DND-41 (cell line): ENCODE data around the gene NR1D1.

Experiments used
- ATAC-seq: fragments of 200-7000 bp; cut with Tn5 transposase; 3 replicates; pipeline ENCODE4 v1.9.1; 2021; ENCODE audit warnings: low read depth; ENCODE audit not compliant: insufficient read depth
- DNase-seq: peaks from one replicate; pipeline ENCODE4 v3.0.0-alpha.2; 2020
- H2AFZ ChIP-seq: 2 replicates; pipeline ENCODE4 v1.6.0; 2012; ENCODE audit warnings: low read depth, low read length
- H3K27ac ChIP-seq: 2 replicates; pipeline ENCODE4 v1.5.1; 2012; ENCODE audit warnings: low read length, inconsistent platforms
- H3K27me3 ChIP-seq: fragments of 200-600 bp; sonication (generic); 2 replicates; pipeline ENCODE4 v1.6.0; 2012; ENCODE audit warnings: low read length, mild to moderate bottlenecking, inconsistent platforms; ENCODE audit not compliant: insufficient read depth, poor library complexity
- H3K36me3 ChIP-seq: 2 replicates; pipeline ENCODE4 v1.5.1; 2012; ENCODE audit warnings: low read length, inconsistent platforms; ENCODE audit not compliant: insufficient read depth
- H3K4me1 ChIP-seq: 2 replicates; pipeline ENCODE4 v1.5.1; 2012; ENCODE audit warnings: mild to moderate bottlenecking, low read length; ENCODE audit not compliant: insufficient read depth
- H3K4me2 ChIP-seq: 2 replicates; pipeline ENCODE4 v1.6.0; 2012; ENCODE audit warnings: mild to moderate bottlenecking, moderate library complexity, low read length, inconsistent platforms; ENCODE audit not compliant: insufficient read depth
- H3K4me3 ChIP-seq, 2 experiments: fragments of 200-600 bp in 1 of 2; shearing (Covaris generic) in 1 of 2; 2 replicates each; pipeline ENCODE4 v1.5.1; 2012 to 2016; ENCODE audit warnings: inconsistent platforms in 2 of 2, low read length in 2 of 2, mild to moderate bottlenecking in 2 of 2, low read depth in 1 of 2, moderate library complexity in 1 of 2
- H3K79me2 ChIP-seq: 2 replicates; pipeline ENCODE4 v1.6.0; 2012; ENCODE audit warnings: low read length, inconsistent platforms; ENCODE audit not compliant: insufficient read depth
- H3K9ac ChIP-seq: 2 replicates; pipeline ENCODE4 v1.6.0; 2012; ENCODE audit warnings: low read depth, mild to moderate bottlenecking, inconsistent platforms, low read length, moderate library complexity
- H3K9me3 ChIP-seq: 2 replicates; pipeline ENCODE4 v1.5.1; 2012; ENCODE audit warnings: low read length, moderate library complexity, mild to moderate bottlenecking, inconsistent platforms; ENCODE audit not compliant: insufficient read depth, severe bottlenecking
- H4K20me1 ChIP-seq: 2 replicates; pipeline ENCODE4 v1.6.0; 2012; ENCODE audit warnings: low read length; ENCODE audit not compliant: insufficient read depth
- EZH2 ChIP-seq: IDR thresholded peaks from 3 replicates; pipeline ENCODE4 v1.6.1; 2012; ENCODE audit warnings: borderline replicate concordance, low read depth, mild to moderate bottlenecking, moderate library complexity, low read length, inconsistent platforms; ENCODE audit not compliant: severe bottlenecking
- TF ChIP-seq, protein P1 (sequence below): IDR thresholded peaks from 2 replicates; pipeline ENCODE4 v1.5.1; 2012; ENCODE audit warnings: borderline replicate concordance, low read length, moderate library complexity, mild to moderate bottlenecking; ENCODE audit not compliant: poor library complexity, severe bottlenecking; ENCODE audit errors: extremely low read depth

NR1D1 gene

DNA sequence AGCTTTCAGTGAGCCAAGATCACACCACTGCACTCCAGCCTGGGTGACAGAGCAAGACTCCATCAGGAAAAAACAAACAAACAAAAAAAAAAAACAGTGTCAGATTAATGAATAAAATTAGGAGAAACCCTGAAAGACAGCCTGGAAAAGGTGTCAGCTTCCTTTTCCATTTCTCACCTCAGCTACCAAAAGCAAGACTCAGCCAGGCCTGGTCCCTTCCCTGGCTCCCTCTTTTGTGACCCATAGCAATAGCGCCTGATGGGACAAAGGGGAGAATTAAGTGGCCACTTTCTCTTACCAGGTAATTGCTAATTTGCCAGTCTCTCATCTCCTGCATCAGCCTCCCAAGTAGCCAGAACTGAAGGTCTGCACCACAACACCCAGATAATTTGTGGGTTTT is 41.5 kb downstream of the NR1D1 start:
- no peaks in the 10 kb centered on the region for H4K20me1 ChIP-seq
- H3K9ac ChIP-seq = no peak overlapping the region
- no peak for TF ChIP-seq EZH2
- TF ChIP-seq, protein P1, sequence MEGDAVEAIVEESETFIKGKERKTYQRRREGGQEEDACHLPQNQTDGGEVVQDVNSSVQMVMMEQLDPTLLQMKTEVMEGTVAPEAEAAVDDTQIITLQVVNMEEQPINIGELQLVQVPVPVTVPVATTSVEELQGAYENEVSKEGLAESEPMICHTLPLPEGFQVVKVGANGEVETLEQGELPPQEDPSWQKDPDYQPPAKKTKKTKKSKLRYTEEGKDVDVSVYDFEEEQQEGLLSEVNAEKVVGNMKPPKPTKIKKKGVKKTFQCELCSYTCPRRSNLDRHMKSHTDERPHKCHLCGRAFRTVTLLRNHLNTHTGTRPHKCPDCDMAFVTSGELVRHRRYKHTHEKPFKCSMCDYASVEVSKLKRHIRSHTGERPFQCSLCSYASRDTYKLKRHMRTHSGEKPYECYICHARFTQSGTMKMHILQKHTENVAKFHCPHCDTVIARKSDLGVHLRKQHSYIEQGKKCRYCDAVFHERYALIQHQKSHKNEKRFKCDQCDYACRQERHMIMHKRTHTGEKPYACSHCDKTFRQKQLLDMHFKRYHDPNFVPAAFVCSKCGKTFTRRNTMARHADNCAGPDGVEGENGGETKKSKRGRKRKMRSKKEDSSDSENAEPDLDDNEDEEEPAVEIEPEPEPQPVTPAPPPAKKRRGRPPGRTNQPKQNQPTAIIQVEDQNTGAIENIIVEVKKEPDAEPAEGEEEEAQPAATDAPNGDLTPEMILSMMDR = no peak
- no peaks in the 10 kb centered on the region for H3K27me3 ChIP-seq
- H3K4me3 ChIP-seq = no peak overlapping the region
- H3K9me3 ChIP-seq = no peaks in the 10 kb centered on the region
- H2AFZ ChIP-seq = no peak overlapping the region
- H3K4me1 ChIP-seq = peaks cover 22% of the 10 kb centered on the region
- no peak overlapping the region for H3K27ac ChIP-seq
- H3K79me2 ChIP-seq = peaks cover 14% of the 10 kb centered on the region
- no peak for DNase-seq
- no peak for ATAC-seq
- no peak overlapping the region for H3K4me2 ChIP-seq
- H3K36me3 ChIP-seq = no peaks in the 10 kb centered on the region; the same call in 1 of the 2 replicates

DNA sequence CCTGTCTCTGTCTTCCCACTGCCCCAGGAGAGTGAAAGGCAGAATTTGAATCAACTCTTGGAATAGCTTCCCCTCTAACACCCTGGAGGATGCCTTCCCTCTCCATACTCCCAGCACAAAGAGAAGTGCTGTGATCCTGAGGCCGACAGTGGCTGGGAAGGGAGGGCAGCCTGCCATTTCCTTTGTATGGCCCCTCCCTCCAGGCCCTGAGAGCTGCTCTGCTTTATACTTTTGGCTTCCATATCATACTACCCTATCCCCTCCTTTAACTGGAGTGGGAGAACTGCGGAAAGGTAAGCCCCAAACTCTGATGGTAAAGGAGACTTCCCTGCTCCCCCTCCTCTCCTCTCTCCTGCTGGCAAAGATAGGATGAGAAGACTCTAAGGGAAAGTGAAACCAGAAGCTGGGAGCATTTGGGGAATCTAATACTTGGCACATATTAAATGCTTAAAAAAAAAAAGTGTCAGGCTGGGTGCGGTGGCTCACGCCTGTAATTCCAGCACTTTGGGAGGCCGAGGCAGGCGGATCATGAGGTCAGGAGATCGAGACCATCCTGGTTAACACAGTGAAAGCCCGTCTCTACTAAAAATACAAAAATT is 42.1 kb downstream of the NR1D1 start:
- Histone ChIP-seq H3K9me3 (no peaks in the 10 kb centered on the region), H3K27ac (no peak overlapping the region), H3K9ac (no peak overlapping the region), H3K79me2 (peaks cover 14% of the 10 kb centered on the region), H3K4me1 (peaks cover 21% of the 10 kb centered on the region), H3K36me3 (peaks cover 1% of the 10 kb centered on the region; the same call in 1 of the 2 replicates), H3K4me2 (no peak overlapping the region), H3K4me3 (no peak overlapping the region), H3K27me3 (no peaks in the 10 kb centered on the region), H2AFZ (no peak overlapping the region), H4K20me1 (no peaks in the 10 kb centered on the region)
- ATAC-seq (no peak), DNase-seq (no peak)
- TF ChIP-seq EZH2 = no peak
- TF ChIP-seq, protein P1 = no peak

DNA sequence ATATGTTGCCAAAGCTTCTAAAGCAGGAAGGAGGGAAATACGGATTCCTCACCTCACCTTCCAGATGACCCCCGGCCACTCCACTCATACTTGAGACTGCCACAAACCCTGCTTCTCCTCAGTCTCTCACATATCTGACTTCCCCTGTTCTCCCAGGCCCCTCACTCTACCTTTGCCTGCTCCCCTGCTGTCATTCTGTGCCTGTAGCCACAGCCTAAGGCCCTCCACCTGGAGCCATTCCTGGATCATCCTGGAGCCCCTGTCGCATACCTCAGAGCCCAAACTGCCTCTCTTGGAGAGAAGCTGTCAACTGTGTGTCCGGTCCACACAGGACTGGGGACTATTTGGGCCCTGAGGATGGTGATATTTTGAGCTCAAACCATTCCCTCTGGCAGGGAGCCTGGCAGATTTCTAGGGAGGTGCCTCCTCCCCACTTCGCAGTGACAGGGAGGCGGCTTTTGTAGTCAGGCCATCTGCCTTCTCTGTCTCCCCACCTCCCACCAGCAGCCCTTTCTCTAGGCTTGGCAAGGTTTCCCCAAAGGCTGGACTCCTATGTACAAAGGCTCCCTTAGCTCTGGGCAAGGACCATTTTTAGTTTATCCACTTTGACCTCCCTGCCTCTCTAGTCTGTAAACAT is 43.9 kb downstream of the NR1D1 start:
- H2AFZ ChIP-seq = no peak overlapping the region
- H3K4me3 ChIP-seq = no peak overlapping the region

More for the DNA sequence above, 43.9 kb downstream of the NR1D1 start:
- no peak for DNase-seq
- TF ChIP-seq EZH2 = no peak
- TF ChIP-seq, protein P1 = no peak
- no peaks in the 10 kb centered on the region for H3K9me3 ChIP-seq
- no peaks in the 10 kb centered on the region for H4K20me1 ChIP-seq
- no peak overlapping the region for H3K27ac ChIP-seq
- no peak for ATAC-seq
- no peak overlapping the region for H3K4me2 ChIP-seq
- H3K4me1 ChIP-seq = peaks cover 21% of the 10 kb centered on the region
- H3K36me3 ChIP-seq = peaks cover 18% of the 10 kb centered on the region
- no peaks in the 10 kb centered on the region for H3K27me3 ChIP-seq
- no peak overlapping the region for H3K9ac ChIP-seq
- H3K79me2 ChIP-seq = peaks cover 15% of the 10 kb centered on the region
